IgD-negative memory B cell (primary cell): Measurements from ENCODE around the gene NCCRP1. TPM values are rescaled to one million over a fixed set of nuclear protein-coding genes. Genes with fewer than 3 reads are reported as not detected.

ENCODE experiments used
- H3K27ac Mint-ChIP-seq, 3 donors: one replicate each; pipeline ENCODE4 v1.8.0; 2020 to 2022; ENCODE audit warnings: mild to moderate bottlenecking in 3 of 3, mixed read lengths in 3 of 3, moderate library complexity in 1 of 3
- H3K27me3 Mint-ChIP-seq: one replicate; pipeline ENCODE4 v1.8.0; 2021; ENCODE audit warnings: mixed read lengths
- H3K36me3 Mint-ChIP-seq: one replicate; pipeline ENCODE4 v1.8.0; 2020; ENCODE audit warnings: mild to moderate bottlenecking, mixed read lengths
- H3K4me1 Mint-ChIP-seq, 3 donors: one replicate each; pipeline ENCODE4 v1.8.0; 2020 to 2022; ENCODE audit warnings: mixed read lengths in 3 of 3, mild to moderate bottlenecking in 1 of 3
- H3K4me3 Mint-ChIP-seq, 4 donors: one replicate each; pipeline ENCODE4 v1.8.0; 2020 to 2022; ENCODE audit warnings: mild to moderate bottlenecking in 4 of 4, mixed read lengths in 4 of 4, moderate library complexity in 3 of 4
- H3K9me3 Mint-ChIP-seq, 3 donors: one replicate each; pipeline ENCODE4 v1.8.0; 2020 to 2021; ENCODE audit warnings: mixed read lengths in 3 of 3, mild to moderate bottlenecking in 1 of 3
- polyA plus RNA-seq: library from polyadenylated mRNA; unstranded; fragments of 300-500 nt; fragmentation: Illumina TruSeq; gene quantifications from one replicate; pipeline ENCODE4 v1.2.3, GENCODE V29; 2021

NCCRP1 gene
- polyA plus RNA-seq, 1 donor from 2014 or later: not detected

GRCh38 chr19:39251081-39251480, 54.3 kb downstream of the NCCRP1 start:
- Mint-ChIP-seq H3K4me3 (no peak overlapping the region), H3K27me3 (peaks cover 6% of the 10 kb centered on the region), H3K4me1 (peaks cover 0 to 12% (median 5%) of the 10 kb centered on the region in 3 donors), H3K9me3 (no peaks in the 10 kb centered on the region), H3K27ac (no peak overlapping the region), H3K36me3 (no peaks in the 10 kb centered on the region)

Other genes with a start within 250 kb of the NCCRP1 start
- not detected for gene FBXO17, start 221.2 kb upstream of the NCCRP1 start, polyA plus RNA-seq
- gene FBXO27, start 164.4 kb upstream of the NCCRP1 start, polyA plus RNA-seq: 0.38 TPM
- not detected for gene ACP7, start 112.6 kb upstream of the NCCRP1 start, polyA plus RNA-seq
- gene PAK4, start 71.2 kb upstream of the NCCRP1 start, polyA plus RNA-seq: 3.7 TPM
- not detected for gene SYCN, start 7.3 kb downstream of the NCCRP1 start, polyA plus RNA-seq
- not detected for gene IFNL3, start 48.0 kb downstream of the NCCRP1 start, polyA plus RNA-seq
- gene IFNL4, start 51.9 kb downstream of the NCCRP1 start, polyA plus RNA-seq: not detected
- gene IFNL2, start 71.4 kb downstream of the NCCRP1 start, polyA plus RNA-seq: not detected
- not detected for gene IFNL1, start 99.4 kb downstream of the NCCRP1 start, polyA plus RNA-seq
- gene LRFN1, start 123.9 kb downstream of the NCCRP1 start, polyA plus RNA-seq: 2.2 TPM
- gene GMFG, start 139.1 kb downstream of the NCCRP1 start, polyA plus RNA-seq: 719 TPM
- gene SAMD4B, start 145.5 kb downstream of the NCCRP1 start, polyA plus RNA-seq: 22.2 TPM
- 64.1 TPM for gene PAF1, start 194.1 kb downstream of the NCCRP1 start, polyA plus RNA-seq
- gene MED29, start 194.4 kb downstream of the NCCRP1 start, polyA plus RNA-seq: 68.7 TPM
- 579 TPM for gene ZFP36, start 209.9 kb downstream of the NCCRP1 start, polyA plus RNA-seq
- 6.5 TPM for gene PLEKHG2, start 215.7 kb downstream of the NCCRP1 start, polyA plus RNA-seq
- gene RPS16, start 239.0 kb downstream of the NCCRP1 start, polyA plus RNA-seq: 2,255 TPM
- gene SUPT5H, start 248.6 kb downstream of the NCCRP1 start, polyA plus RNA-seq: 111 TPM